Panc1 (cell line): ENCODE measurements around the gene NELFCD. TPM values are rescaled to one million over a fixed set of nuclear protein-coding genes. Genes with fewer than 3 reads are reported as not detected.

Experiments used
- ATAC-seq: fragments of 200-7000 bp; cut with Tn5 transposase; 2 replicates; pipeline ENCODE4 v1.9.1; 2020; ENCODE audit warnings: mild to moderate bottlenecking, moderate library complexity
- BruUV-seq: library from RNA; stranded (reverse); fragments of 400-500 nt; replicated peaks from 2 replicates; lab custom pipeline; 2021; lab: Mats Ljungman, UMichigan
- CTCF ChIA-PET: fragments of 300-600 bp; sonication (Branson Sonifier 250); formaldehyde crosslinking; loops from one replicate; lab custom pipeline; 2022; ENCODE audit warnings: antibody characterized with exemption; lab: Charles Lee
- POLR2A ChIA-PET: fragments of 300-600 bp; sonication (Branson Sonifier 250); formaldehyde crosslinking; loops from one replicate; lab custom pipeline; 2022; ENCODE audit warnings: antibody characterized with exemption; lab: Charles Lee
- DNase-seq: peaks from one replicate; pipeline ENCODE4 v3.0.0-alpha.2; 2010; ENCODE audit warnings: low read depth, low spot score
- H3K27ac ChIP-seq: 2 replicates; pipeline ENCODE4 v1.5.1; 2011; ENCODE audit warnings: mild to moderate bottlenecking, low read length, inconsistent platforms
- H3K27me3 ChIP-seq: fragments of 200-500 bp; sonication (Bioruptor generic); 2 replicates; pipeline ENCODE4 v1.6.0; 2014; ENCODE audit warnings: low read length, inconsistent platforms; ENCODE audit not compliant: control insufficient read depth, insufficient read depth
- H3K36me3 ChIP-seq: fragments of 200-500 bp; sonication (Bioruptor generic); 2 replicates; pipeline ENCODE4 v1.5.1; 2014; ENCODE audit warnings: inconsistent platforms, mild to moderate bottlenecking, low read length, moderate library complexity; ENCODE audit not compliant: control insufficient read depth, insufficient read depth
- H3K4me1 ChIP-seq: 2 replicates; pipeline ENCODE4 v1.5.1; 2011; ENCODE audit warnings: inconsistent platforms, mild to moderate bottlenecking, low read length, moderate library complexity; ENCODE audit not compliant: control insufficient read depth, insufficient read depth
- H3K4me3 ChIP-seq, 2 experiments: 2 replicates each; pipeline ENCODE4 v1.5.1; 2011 to 2012; ENCODE audit warnings: low read depth in 2 of 2, low read length in 2 of 2, mild to moderate bottlenecking in 2 of 2, inconsistent platforms in 1 of 2, moderate library complexity in 1 of 2
- H3K9me3 ChIP-seq: fragments of 200-500 bp; sonication (Bioruptor generic); 2 replicates; pipeline ENCODE4 v1.5.1; 2014; ENCODE audit warnings: low read depth, mild to moderate bottlenecking, inconsistent platforms, low read length, moderate library complexity; ENCODE audit not compliant: control insufficient read depth, insufficient read depth
- POLR2AphosphoS5 ChIP-seq: IDR thresholded peaks from 2 replicates; pipeline ENCODE4 v1.6.1; 2012; ENCODE audit warnings: mild to moderate bottlenecking, low read depth, low read length, moderate library complexity
- REST ChIP-seq, 2 experiments: IDR thresholded peaks; 2 replicates each; pipeline ENCODE4 v1.6.1; 2011 to 2012; ENCODE audit warnings: low read depth in 2 of 2, control low read depth in 1 of 2, low read length in 1 of 2, mild to moderate bottlenecking in 1 of 2, moderate library complexity in 1 of 2; ENCODE audit not compliant: insufficient read depth in 1 of 2
- SIN3A ChIP-seq: IDR thresholded peaks from 2 replicates; pipeline ENCODE4 v1.6.1; 2012; ENCODE audit warnings: low read depth, mild to moderate bottlenecking, low read length, moderate library complexity, borderline replicate concordance; ENCODE audit not compliant: insufficient read depth
- TCF7L2 ChIP-seq: IDR thresholded peaks from 2 replicates; pipeline ENCODE4 v1.6.1; 2011; ENCODE audit warnings: mild to moderate bottlenecking, low read depth, low read length, inconsistent platforms
- in situ Hi-C: cut with HindIII; loops from 2 replicates; pipeline ENCODE4 v1.10.0; 2016; ENCODE audit warnings: low sequenced_read_pairs, low pct_unique_long_range_greater_than_20kb
- intact Hi-C: fragments of 100-400 bp; cut with micrococcal nuclease; formaldehyde crosslinking; loops from one replicate; pipeline ENCODE4 v1.10.0; 2022; ENCODE audit not compliant: unreplicated experiment
- total RNA-seq: library from RNA; stranded (reverse); gene quantifications from one replicate; pipeline ENCODE4 v1.2.1, GENCODE V29; 2021; ENCODE audit not compliant: unreplicated experiment
- TF ChIP-seq, protein P1 (sequence below): fragments of 450-650 bp; IDR thresholded peaks from 2 replicates; pipeline ENCODE4 v1.5.1; 2017; ENCODE audit warnings: mild to moderate bottlenecking

NELFCD gene
- total RNA-seq, 1 experiment from 2014 or later, result 108 TPM

GRCh38 chr20:59027741-59028320 is 46.8 kb downstream of the NELFCD start:
- no peak for TF ChIP-seq TCF7L2
- no peak for TF ChIP-seq SIN3A
- TF ChIP-seq, protein P1, sequence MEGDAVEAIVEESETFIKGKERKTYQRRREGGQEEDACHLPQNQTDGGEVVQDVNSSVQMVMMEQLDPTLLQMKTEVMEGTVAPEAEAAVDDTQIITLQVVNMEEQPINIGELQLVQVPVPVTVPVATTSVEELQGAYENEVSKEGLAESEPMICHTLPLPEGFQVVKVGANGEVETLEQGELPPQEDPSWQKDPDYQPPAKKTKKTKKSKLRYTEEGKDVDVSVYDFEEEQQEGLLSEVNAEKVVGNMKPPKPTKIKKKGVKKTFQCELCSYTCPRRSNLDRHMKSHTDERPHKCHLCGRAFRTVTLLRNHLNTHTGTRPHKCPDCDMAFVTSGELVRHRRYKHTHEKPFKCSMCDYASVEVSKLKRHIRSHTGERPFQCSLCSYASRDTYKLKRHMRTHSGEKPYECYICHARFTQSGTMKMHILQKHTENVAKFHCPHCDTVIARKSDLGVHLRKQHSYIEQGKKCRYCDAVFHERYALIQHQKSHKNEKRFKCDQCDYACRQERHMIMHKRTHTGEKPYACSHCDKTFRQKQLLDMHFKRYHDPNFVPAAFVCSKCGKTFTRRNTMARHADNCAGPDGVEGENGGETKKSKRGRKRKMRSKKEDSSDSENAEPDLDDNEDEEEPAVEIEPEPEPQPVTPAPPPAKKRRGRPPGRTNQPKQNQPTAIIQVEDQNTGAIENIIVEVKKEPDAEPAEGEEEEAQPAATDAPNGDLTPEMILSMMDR, result no peak
- TF ChIP-seq REST (IDR thresholded peaks at IDR 0.05; ENCODE audit: insufficient read depth in 1 of 2, low read depth in 2 of 2, low read length in 1 of 2), result no peak
- no peak for TF ChIP-seq POLR2AphosphoS5
- no TSS peak for BruUV-seq
- H3K4me3 ChIP-seq, result no peak overlapping the region
- peaks cover 27% of the 10 kb centered on the region for H3K4me1 ChIP-seq
- no peaks in the 10 kb centered on the region for H3K27me3 ChIP-seq
- no peaks in the 10 kb centered on the region for H3K9me3 ChIP-seq
- H3K27ac ChIP-seq, result no peak overlapping the region
- DNase-seq (no peak), ATAC-seq (no peak)
- ChIA-PET CTCF (no interaction called here), POLR2A (no interaction called here)
- in situ Hi-C loops (no loop called here), intact Hi-C loops (no loop called here)
- H3K36me3 ChIP-seq, result peaks cover 58% of the 10 kb centered on the region

DNA sequence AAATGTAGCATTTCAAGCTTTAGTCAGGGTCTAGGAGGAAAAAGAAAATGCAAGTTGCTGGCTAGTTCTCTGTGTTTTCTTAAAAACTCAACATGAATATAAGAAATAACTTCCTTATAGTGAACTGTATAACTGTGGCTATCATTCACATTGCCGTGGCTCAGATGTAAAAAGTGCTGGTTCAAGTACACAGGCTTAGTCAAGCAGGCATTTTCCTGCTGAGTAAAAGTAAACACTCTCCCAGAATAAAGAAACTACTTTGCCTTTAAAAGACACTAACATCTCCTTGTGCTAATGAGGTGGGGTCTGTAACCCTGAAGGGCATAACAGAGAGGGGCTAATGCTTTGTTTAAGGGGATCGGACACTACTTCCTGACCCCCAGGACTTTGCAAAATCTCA is 47.8 kb downstream of the NELFCD start:
- no peak for DNase-seq
- CTCF ChIA-PET, result no interaction called here
- in situ Hi-C loops, result no loop called here
- Histone ChIP-seq H3K4me3 (peak overlapping the region; percentile 0 to 12; a peak in 2 of 4 replicates), H3K4me1 (peaks cover 36% of the 10 kb centered on the region), H3K27ac (0 out of 2 replicates have a peak overlapping the region, but pooled peaks have one; percentile 23), H3K27me3 (no peaks in the 10 kb centered on the region), H3K36me3 (peaks cover 67% of the 10 kb centered on the region), H3K9me3 (no peaks in the 10 kb centered on the region)
- TF ChIP-seq TCF7L2 (no peak), POLR2AphosphoS5 (no peak), SIN3A (no peak), REST (IDR thresholded peaks at IDR 0.05; ENCODE audit: insufficient read depth in 1 of 2, low read depth in 2 of 2, low read length in 1 of 2) (no peak)
- TF ChIP-seq, protein P1, result no peak
- ATAC-seq, result no peak
- intact Hi-C loops, result no loop called here
- no TSS peak for BruUV-seq
- POLR2A ChIA-PET, result no interaction called here
